Activated CD4-positive, alpha-beta T cell treated with anti-CD3 and anti-CD28 coated beads, Interleukin-2, amount 10 ng/mL, durations not matched to agents 7 days and 5 days (primary cell): ENCODE results near the gene TTBK1. TPM values are rescaled to one million over a fixed set of nuclear protein-coding genes. Genes with fewer than 3 reads are reported as not detected.

Experiments
- CTCF ChIA-PET: fragments of 350-600 bp; sonication (Branson Sonifier 250); formaldehyde crosslinking; loops from one replicate; lab custom pipeline; 2021; ENCODE audit warnings: antibody characterized with exemption; lab: Charles Lee
- POLR2A ChIA-PET: fragments of 350-600 bp; sonication (Branson Sonifier 250); formaldehyde crosslinking; loops from one replicate; lab custom pipeline; 2021; ENCODE audit warnings: antibody characterized with exemption; lab: Charles Lee
- DNase-seq: peaks from one replicate; pipeline ENCODE4 v3.0.0-alpha.2; 2020
- H3K27ac Mint-ChIP-seq: one replicate; pipeline ENCODE4 v1.8.0; 2021; ENCODE audit warnings: mild to moderate bottlenecking, moderate library complexity, mixed read lengths
- H3K27me3 Mint-ChIP-seq: one replicate; pipeline ENCODE4 v1.8.0; 2021; ENCODE audit warnings: mixed read lengths
- H3K36me3 Mint-ChIP-seq: one replicate; pipeline ENCODE4 v1.8.0; 2021; ENCODE audit warnings: low read depth, mixed read lengths
- H3K4me1 Mint-ChIP-seq: one replicate; pipeline ENCODE4 v1.8.0; 2021; ENCODE audit warnings: mixed read lengths
- H3K4me3 Mint-ChIP-seq: one replicate; pipeline ENCODE4 v1.8.0; 2021; ENCODE audit warnings: mild to moderate bottlenecking, moderate library complexity, mixed read lengths
- H3K9me3 Mint-ChIP-seq: one replicate; pipeline ENCODE4 v1.8.0; 2021; ENCODE audit warnings: mixed read lengths
- total RNA-seq, 2 experiments: library from RNA; stranded (reverse); gene quantifications; one replicate each; pipeline ENCODE4 v1.2.3, GENCODE V29; 2021

The TTBK1 gene
- total RNA-seq, 2 experiments from 2014 or later, result 0.07 to 0.12 TPM

GRCh38 chr6:43258807-43259686 is 15.8 kb downstream of the TTBK1 start:
- no peak overlapping the region for H3K27ac Mint-ChIP-seq
- no peaks in the 10 kb centered on the region for H3K27me3 Mint-ChIP-seq
- POLR2A ChIA-PET, result no interaction called here
- no peak overlapping the region for H3K4me3 Mint-ChIP-seq
- no peak for DNase-seq
- H3K36me3 Mint-ChIP-seq, result no peaks in the 10 kb centered on the region
- no peaks in the 10 kb centered on the region for H3K9me3 Mint-ChIP-seq
- H3K4me1 Mint-ChIP-seq, result no peaks in the 10 kb centered on the region
- CTCF ChIA-PET, result interaction anchor here (0.6 kb wide), 1 partner anchor 18 kb away, joined by 3 read pairs; no protein-coding TSS in a partner anchor

GRCh38 chr6:43260791-43261190 is 17.5 kb downstream of the TTBK1 start:
- ChIA-PET POLR2A (no interaction called here), CTCF (no interaction called here)
- H3K4me1 Mint-ChIP-seq, result no peaks in the 10 kb centered on the region

GRCh38 chr6:43261198-43261597 is 17.9 kb downstream of the TTBK1 start:
- ChIA-PET POLR2A (no interaction called here), CTCF (no interaction called here)
- Mint-ChIP-seq H3K4me1 (no peaks in the 10 kb centered on the region), H3K27ac (no peak overlapping the region), H3K9me3 (no peaks in the 10 kb centered on the region), H3K36me3 (no peaks in the 10 kb centered on the region), H3K4me3 (no peak overlapping the region), H3K27me3 (no peaks in the 10 kb centered on the region)
- DNase-seq, result no peak

More at GRCh38 chr6:43260791-43261190, 17.5 kb downstream of the TTBK1 start:
- no peak overlapping the region for H3K4me3 Mint-ChIP-seq
- no peak overlapping the region for H3K27ac Mint-ChIP-seq
- no peak for DNase-seq
- H3K9me3 Mint-ChIP-seq, result no peaks in the 10 kb centered on the region
- H3K36me3 Mint-ChIP-seq, result no peaks in the 10 kb centered on the region
- no peaks in the 10 kb centered on the region for H3K27me3 Mint-ChIP-seq

- ChIA-PET POLR2A (no interaction called here), CTCF (interaction anchor here (1.0 to 1.1 kb wide), 3 partner anchors 10 to 31 kb away, joined by 3 read pairs; no protein-coding TSS in a partner anchor)
- no peaks in the 10 kb centered on the region for H3K9me3 Mint-ChIP-seq
- no peak for DNase-seq
- no peak overlapping the region for H3K4me3 Mint-ChIP-seq
- H3K27ac Mint-ChIP-seq, result no peak overlapping the region
- H3K36me3 Mint-ChIP-seq, result no peaks in the 10 kb centered on the region
- no peaks in the 10 kb centered on the region for H3K27me3 Mint-ChIP-seq
- no peaks in the 10 kb centered on the region for H3K4me1 Mint-ChIP-seq
These were observed 18.9 kb downstream of the TTBK1 start for GRCh38 chr6:43262000-43262779.

GRCh38 chr6:43262780-43263313 is 19.6 kb downstream of the TTBK1 start:
- no peak overlapping the region for H3K27ac Mint-ChIP-seq
- no peak overlapping the region for H3K4me3 Mint-ChIP-seq
- no peaks in the 10 kb centered on the region for H3K4me1 Mint-ChIP-seq
- no peak for DNase-seq
- no peaks in the 10 kb centered on the region for H3K36me3 Mint-ChIP-seq
- POLR2A ChIA-PET, result no interaction called here
- no peaks in the 10 kb centered on the region for H3K9me3 Mint-ChIP-seq
- H3K27me3 Mint-ChIP-seq, result peaks cover 2% of the 10 kb centered on the region
- CTCF ChIA-PET, result interaction anchor here (0.6 to 1.8 kb wide), 10 partner anchors 10 to 258 kb away, joined by 3 to 8 read pairs (median 3); partner anchors contain the start of gene LRRC73

- Mint-ChIP-seq H3K4me3 (no peak overlapping the region), H3K4me1 (no peaks in the 10 kb centered on the region), H3K27me3 (peaks cover 5% of the 10 kb centered on the region), H3K36me3 (no peaks in the 10 kb centered on the region), H3K27ac (no peak overlapping the region), H3K9me3 (no peaks in the 10 kb centered on the region)
- CTCF ChIA-PET, result interaction anchor here (0.6 to 1.8 kb wide), 13 partner anchors 9 to 258 kb away, joined by 3 to 8 read pairs (median 3); partner anchors contain the start of gene LRRC73
- peak; percentile 84 for DNase-seq
- POLR2A ChIA-PET, result no interaction called here
These were observed 20.3 kb downstream of the TTBK1 start for GRCh38 chr6:43263314-43264178.

- H3K36me3 Mint-ChIP-seq, result no peaks in the 10 kb centered on the region
- peaks cover 5% of the 10 kb centered on the region for H3K4me1 Mint-ChIP-seq
- peaks cover 12% of the 10 kb centered on the region for H3K27me3 Mint-ChIP-seq
- no peak overlapping the region for H3K4me3 Mint-ChIP-seq
- no peak overlapping the region for H3K27ac Mint-ChIP-seq
- H3K9me3 Mint-ChIP-seq, result no peaks in the 10 kb centered on the region
- POLR2A ChIA-PET, result no interaction called here
- DNase-seq, result no peak
- CTCF ChIA-PET, result interaction anchor here (1.1 to 1.8 kb wide), 3 partner anchors 8 to 18 kb away, joined by 3 to 6 read pairs (median 4); no protein-coding TSS in a partner anchor
These were observed 21.4 kb downstream of the TTBK1 start for GRCh38 chr6:43264599-43265145.

- Mint-ChIP-seq H3K4me1 (peaks cover 5% of the 10 kb centered on the region), H3K27ac (no peak overlapping the region), H3K27me3 (peaks cover 17% of the 10 kb centered on the region), H3K9me3 (no peaks in the 10 kb centered on the region), H3K36me3 (no peaks in the 10 kb centered on the region), H3K4me3 (no peak overlapping the region)
- CTCF ChIA-PET, result interaction anchor here (1.1 kb wide), 1 partner anchor 10 kb away, joined by 4 read pairs; no protein-coding TSS in a partner anchor
- DNase-seq, result no peak
- POLR2A ChIA-PET, result no interaction called here
These were observed 22.3 kb downstream of the TTBK1 start for GRCh38 chr6:43265564-43265963.

- no peak overlapping the region for H3K4me3 Mint-ChIP-seq
These were observed 24.5 kb downstream of the TTBK1 start for GRCh38 chr6:43267619-43268354.

GRCh38 chr6:43268355-43268700 is 25.0 kb downstream of the TTBK1 start:
- no peak for DNase-seq
- H3K27me3 Mint-ChIP-seq, result peaks cover 35% of the 10 kb centered on the region
- H3K9me3 Mint-ChIP-seq, result no peaks in the 10 kb centered on the region
- H3K27ac Mint-ChIP-seq, result no peak overlapping the region
- no peaks in the 10 kb centered on the region for H3K36me3 Mint-ChIP-seq
- peaks cover 5% of the 10 kb centered on the region for H3K4me1 Mint-ChIP-seq
- no peak overlapping the region for H3K4me3 Mint-ChIP-seq
- POLR2A ChIA-PET, result no interaction called here
- CTCF ChIA-PET, result interaction anchor here (0.8 to 3.7 kb wide), 9 partner anchors 8 to 238 kb away, joined by 3 to 9 read pairs (median 3); partner anchors contain the start of gene DNPH1

More at GRCh38 chr6:43267619-43268354, 24.5 kb downstream of the TTBK1 start:
- no peaks in the 10 kb centered on the region for H3K9me3 Mint-ChIP-seq
- ChIA-PET CTCF (interaction anchor here (0.8 to 3.7 kb wide), 8 partner anchors 9 to 239 kb away, joined by 3 to 9 read pairs (median 3); partner anchors contain the start of gene DNPH1), POLR2A (no interaction called here)
- DNase-seq, result no peak
- H3K36me3 Mint-ChIP-seq, result no peaks in the 10 kb centered on the region
- H3K27ac Mint-ChIP-seq, result no peak overlapping the region
- H3K27me3 Mint-ChIP-seq, result peaks cover 29% of the 10 kb centered on the region
- H3K4me1 Mint-ChIP-seq, result peaks cover 5% of the 10 kb centered on the region

- no peaks in the 10 kb centered on the region for H3K9me3 Mint-ChIP-seq
- no peak for DNase-seq
- peaks cover 39% of the 10 kb centered on the region for H3K27me3 Mint-ChIP-seq
- ChIA-PET POLR2A (interaction anchor here (0.6 kb wide), 1 partner anchor 110 kb away, joined by 4 read pairs; no protein-coding TSS in a partner anchor), CTCF (interaction anchor here (0.6 to 3.7 kb wide), 10 partner anchors 8 to 238 kb away, joined by 3 to 9 read pairs (median 3); partner anchors contain the start of genes DNPH1 and TJAP1)
- H3K27ac Mint-ChIP-seq, result no peak overlapping the region
- no peaks in the 10 kb centered on the region for H3K36me3 Mint-ChIP-seq
- H3K4me1 Mint-ChIP-seq, result peaks cover 5% of the 10 kb centered on the region
- peak overlapping the region; percentile 54 for H3K4me3 Mint-ChIP-seq
These were observed 25.5 kb downstream of the TTBK1 start for GRCh38 chr6:43268782-43269272.
